ENCODE data around the gene SAG.
"Not testable (repeated sequence)": the region's sequence is repeated elsewhere in the genome, so short reads cannot be mapped to it uniquely, and the experiment has no call there.

The SAG gene

GRCh38 chr2:233336091-233336490 lies 28.5 kb downstream of the SAG start:
- FAIRE-seq: not testable (repeated sequence)

- FAIRE-seq: no peak
Measured at GRCh38 chr2:233336541-233336940, 28.9 kb downstream of the SAG start.

- FAIRE-seq: no peak
Measured at GRCh38 chr2:233338046-233338445, 30.4 kb downstream of the SAG start.

- no peak for FAIRE-seq
Measured at GRCh38 chr2:233338812-233339368, 31.3 kb downstream of the SAG start.

GRCh38 chr2:233339427-233339826 lies 31.8 kb downstream of the SAG start:
- FAIRE-seq: no peak

GRCh38 chr2:233341296-233341695 lies 33.7 kb downstream of the SAG start:
- FAIRE-seq: no peak

- FAIRE-seq: no peak
Measured at GRCh38 chr2:233342301-233342700, 34.7 kb downstream of the SAG start.

- no peak for FAIRE-seq
Measured at GRCh38 chr2:233343171-233343705, 35.6 kb downstream of the SAG start.

- no peak for FAIRE-seq
Measured at GRCh38 chr2:233346376-233346775, 38.8 kb downstream of the SAG start.

- no peak for FAIRE-seq
Measured at GRCh38 chr2:233346930-233347329, 39.3 kb downstream of the SAG start.

- FAIRE-seq: no peak
Measured at GRCh38 chr2:233349005-233349998, 41.7 kb downstream of the SAG start.

- FAIRE-seq: peak; percentile 31
Measured at GRCh38 chr2:233350708-233351107, 43.1 kb downstream of the SAG start.

GRCh38 chr2:233351423-233351822 lies 43.8 kb downstream of the SAG start:
- FAIRE-seq: no peak

- no peak for FAIRE-seq
Measured at GRCh38 chr2:233352141-233352842, 44.7 kb downstream of the SAG start.

- FAIRE-seq: no peak
Measured at GRCh38 chr2:233353101-233353768, 45.6 kb downstream of the SAG start.

- FAIRE-seq: no peak
Measured at GRCh38 chr2:233353769-233354499, 46.3 kb downstream of the SAG start, which contains the start of gene DGKD. Gene DGKD, plus strand, starts transcription at chr2:233354494. Its CDS starts 25 bp downstream, at chr2:233354519.

- FAIRE-seq: no peak
Measured at GRCh38 chr2:233354500-233354924, 46.9 kb downstream of the SAG start.

- FAIRE-seq: no peak
Measured at GRCh38 chr2:233354971-233355574, 47.5 kb downstream of the SAG start.

GRCh38 chr2:233355916-233356315 lies 48.3 kb downstream of the SAG start:
- no peak for FAIRE-seq

- FAIRE-seq: no peak
Measured at GRCh38 chr2:233356546-233357308, 49.1 kb downstream of the SAG start.

- no peak for FAIRE-seq
Measured at GRCh38 chr2:233358335-233358734, 50.7 kb downstream of the SAG start.

Measured in G401.6 (cell line).